ENCODE data around the gene MKLN1. TPM values are rescaled to one million over a fixed set of nuclear protein-coding genes. Genes with fewer than 3 reads are reported as not detected.

MKLN1 gene
- total RNA-seq, 1 experiment from 2014 or later: 38.5 TPM

DNA sequence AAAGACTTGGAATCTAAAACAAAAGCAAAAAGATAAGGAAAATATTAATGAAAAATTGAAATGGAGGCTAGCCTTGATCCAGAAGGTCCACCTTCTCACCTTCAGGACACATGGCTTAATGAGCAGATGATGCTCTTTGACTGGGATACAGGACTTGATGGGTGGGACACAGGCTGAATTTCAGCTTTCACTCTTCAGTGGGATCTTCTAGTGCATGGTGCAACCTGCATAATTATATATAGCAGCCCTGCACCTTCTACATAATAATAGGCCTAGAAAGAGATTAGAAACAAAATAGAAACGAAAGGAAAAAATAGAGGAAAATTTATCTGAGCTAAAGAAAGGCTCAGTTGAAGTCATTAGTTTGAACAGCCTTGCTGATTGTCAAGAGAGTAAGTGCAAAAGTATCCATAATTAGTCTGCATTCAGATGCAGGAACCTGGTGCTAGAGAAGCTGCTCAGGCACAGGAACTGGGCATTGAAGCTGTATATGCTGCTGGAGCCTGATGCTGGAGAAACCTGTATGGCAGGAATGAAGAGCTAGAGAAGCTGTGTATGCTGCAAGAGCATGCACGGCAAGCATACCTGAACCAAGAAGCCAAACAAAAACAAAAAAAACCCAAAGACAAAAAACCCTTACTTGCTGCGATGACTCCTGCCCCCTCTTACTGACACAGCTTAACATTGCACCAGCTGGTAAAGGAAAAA, 19.4 kb downstream of the MKLN1 start:
- DNase-seq (ENCODE audit: low read depth in 1 of 2, low spot score in 2 of 2): no peak
- Histone ChIP-seq H3K27me3 (replicated peaks) (no peaks in the 10 kb centered on the region), H3K9me3 (replicated peaks) (no peaks in the 10 kb centered on the region), H3K36me3 (peaks cover 6% of the 10 kb centered on the region; the same call in 1 of the 2 replicates), H3K4me1 (replicated peaks) (no peaks in the 10 kb centered on the region), H3K4me3 (no peak overlapping the region), H3K27ac (no peak overlapping the region)

DNA sequence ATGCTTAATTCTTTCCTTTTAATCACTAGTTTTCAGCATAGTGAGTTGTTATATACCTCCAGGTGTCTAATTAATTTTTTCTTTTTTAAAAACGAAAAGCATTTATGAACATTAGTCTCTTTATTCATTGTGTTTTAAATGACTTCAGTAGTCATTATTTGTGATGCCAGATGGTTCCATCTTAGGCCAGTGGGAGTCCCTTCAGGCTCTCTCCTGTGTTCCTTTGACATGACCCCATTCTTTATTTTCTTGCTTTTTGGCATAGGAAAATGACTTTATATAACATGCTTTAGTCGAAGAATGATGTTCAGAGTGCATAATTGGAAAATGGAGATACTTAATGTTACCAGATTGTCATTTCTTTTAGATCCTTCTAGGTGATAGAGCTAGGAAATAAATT, 24.4 kb downstream of the MKLN1 start:
- Histone ChIP-seq H3K27me3 (replicated peaks) (no peaks in the 10 kb centered on the region), H3K4me3 (no peak overlapping the region), H3K27ac (no peak overlapping the region), H3K36me3 (peaks cover 9% of the 10 kb centered on the region; the same call in 1 of the 2 replicates), H3K9me3 (replicated peaks) (no peaks in the 10 kb centered on the region), H3K4me1 (replicated peaks) (no peaks in the 10 kb centered on the region; the same call in 1 of the 2 replicates)
- DNase-seq (ENCODE audit: low read depth in 1 of 2, low spot score in 2 of 2): no peak

DNA sequence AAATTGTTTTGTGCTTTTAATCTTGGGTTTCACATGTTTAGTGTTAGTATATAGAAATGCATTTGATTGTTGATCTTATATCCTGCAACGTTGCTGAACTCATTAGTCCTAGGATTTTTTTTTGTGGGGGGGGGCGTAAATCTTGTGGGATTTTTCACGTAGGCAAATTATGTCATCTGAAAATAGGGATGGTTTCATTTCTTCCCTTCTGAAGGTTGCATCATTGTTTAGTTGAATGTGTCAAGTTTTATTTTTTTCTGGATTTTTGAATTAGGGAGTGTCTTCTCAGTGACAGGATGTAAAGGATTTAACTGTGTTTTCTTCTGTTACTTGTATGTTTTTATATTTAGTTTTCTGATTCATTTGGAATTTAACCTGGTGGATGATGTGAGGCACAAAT, 26.7 kb downstream of the MKLN1 start:
- Histone ChIP-seq H3K4me1 (replicated peaks) (peaks cover 5% of the 10 kb centered on the region; the same call in 1 of the 2 replicates), H3K36me3 (peaks cover 9% of the 10 kb centered on the region; the same call in 1 of the 2 replicates), H3K9me3 (replicated peaks) (no peaks in the 10 kb centered on the region), H3K27me3 (replicated peaks) (no peaks in the 10 kb centered on the region; the same call in 1 of the 2 replicates), H3K27ac (no peak overlapping the region), H3K4me3 (no peak overlapping the region)
- no peak for DNase-seq (ENCODE audit: low read depth in 1 of 2, low spot score in 2 of 2)

DNA sequence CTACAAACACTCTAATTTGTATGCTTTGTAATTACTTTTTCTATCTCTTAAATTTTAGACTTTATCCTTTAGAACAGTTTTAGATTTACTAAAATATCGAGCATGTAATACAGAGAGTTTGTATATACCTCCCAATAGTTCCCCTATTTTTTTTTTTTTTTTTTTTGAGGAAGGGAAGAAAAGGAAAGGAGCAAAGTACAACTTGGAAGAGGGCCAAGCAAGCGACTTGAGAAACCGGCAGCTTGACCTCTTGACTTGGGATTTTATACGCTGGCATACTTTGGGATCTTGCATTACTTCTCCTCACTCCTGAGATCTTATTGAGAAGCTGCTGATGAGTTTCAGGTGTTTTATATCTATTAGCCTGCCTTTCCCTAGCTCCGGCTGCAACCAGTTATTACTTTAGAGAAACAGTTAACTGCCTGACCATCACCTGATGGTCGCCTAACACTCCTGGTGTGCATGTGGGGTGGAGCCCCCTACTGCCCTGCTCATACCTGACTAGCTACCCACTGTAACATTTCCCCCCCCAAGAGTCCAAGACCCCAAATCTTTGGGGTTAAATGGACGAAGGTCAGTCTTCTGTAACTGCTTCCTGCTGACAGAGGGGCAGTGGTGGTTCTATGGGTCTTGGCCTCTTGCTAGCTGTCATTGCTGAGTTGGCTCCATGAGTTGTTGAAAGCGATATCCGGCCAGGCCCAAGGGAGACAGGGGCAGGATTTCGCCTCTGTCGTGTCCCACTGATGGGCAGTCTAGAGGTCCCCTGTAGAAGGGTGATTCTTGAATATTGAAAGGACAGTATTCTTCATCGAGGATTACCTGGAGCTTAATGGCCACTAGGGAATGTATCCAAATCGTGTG, 28.5 kb downstream of the MKLN1 start:
- Histone ChIP-seq H3K27me3 (replicated peaks) (no peaks in the 10 kb centered on the region; the same call in 1 of the 2 replicates), H3K9me3 (replicated peaks) (no peaks in the 10 kb centered on the region), H3K4me3 (no peak overlapping the region), H3K36me3 (0 out of 2 replicates have a peak, but pooled peaks cover 3% of the 10 kb centered on the region), H3K4me1 (replicated peaks) (peaks cover 5% of the 10 kb centered on the region; the same call in 1 of the 2 replicates), H3K27ac (no peak overlapping the region)
- DNase-seq (ENCODE audit: low read depth in 1 of 2, low spot score in 2 of 2): no peak

DNA sequence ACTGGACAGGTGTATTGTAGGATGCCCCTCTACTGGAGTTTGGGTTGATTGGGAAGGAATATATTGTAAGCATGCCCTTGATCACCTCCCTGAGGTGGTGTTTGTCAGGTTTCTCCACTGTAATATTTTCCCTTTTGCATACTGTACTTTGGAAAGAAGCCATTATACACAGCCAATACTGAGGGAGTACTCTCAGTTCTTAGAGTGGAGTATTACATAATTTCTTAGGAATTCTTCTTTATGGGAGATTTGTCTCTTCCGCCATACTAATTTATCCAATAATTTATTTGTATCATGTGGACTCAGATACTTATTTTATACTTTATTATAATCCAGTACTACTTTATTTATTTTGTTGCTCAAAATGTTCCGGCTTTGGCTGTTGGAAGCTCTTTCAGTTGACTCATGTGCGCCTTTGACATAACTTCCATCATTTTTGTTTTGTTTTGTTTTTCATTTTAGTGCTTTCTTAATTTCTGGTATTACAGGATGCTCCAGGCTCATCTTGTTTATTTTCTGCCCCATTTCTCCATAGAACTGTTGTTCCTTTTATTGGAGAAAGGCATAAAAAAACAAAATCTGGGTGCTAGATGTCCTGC, 29.7 kb downstream of the MKLN1 start:
- no peak overlapping the region for H3K27ac ChIP-seq
- no peaks in the 10 kb centered on the region for H3K9me3 ChIP-seq (replicated peaks)
- 0 out of 2 replicates have a peak, but pooled peaks cover 3% of the 10 kb centered on the region for H3K36me3 ChIP-seq
- H3K4me1 ChIP-seq (replicated peaks): peaks cover 5% of the 10 kb centered on the region; the same call in 1 of the 2 replicates
- no peak overlapping the region for H3K4me3 ChIP-seq
- H3K27me3 ChIP-seq (replicated peaks): no peaks in the 10 kb centered on the region; the same call in 1 of the 2 replicates
- no peak for DNase-seq (ENCODE audit: low read depth in 1 of 2, low spot score in 2 of 2)

DNA sequence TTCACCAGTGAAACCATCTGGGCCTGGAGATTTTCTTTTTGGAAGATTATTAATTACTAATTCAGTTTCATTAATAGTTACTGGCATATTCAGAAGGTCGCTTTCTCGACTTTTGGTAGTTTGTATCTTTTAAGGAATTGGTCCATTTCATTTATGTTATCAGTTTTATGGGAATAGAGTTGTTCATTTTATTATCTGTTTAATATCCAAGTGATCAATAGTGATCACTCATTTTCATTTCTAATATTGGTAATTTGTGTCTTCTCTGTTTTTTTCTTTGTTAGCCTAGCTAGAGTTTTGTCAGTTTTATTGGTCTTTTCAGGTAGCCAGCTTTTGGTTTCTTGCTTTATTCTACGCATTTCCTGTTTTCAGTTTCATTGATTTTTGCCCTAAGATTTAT, 31.0 kb downstream of the MKLN1 start:
- Histone ChIP-seq H3K4me1 (replicated peaks) (peaks cover 10% of the 10 kb centered on the region), H3K4me3 (no peak overlapping the region), H3K27ac (no peak overlapping the region), H3K36me3 (no peaks in the 10 kb centered on the region), H3K9me3 (replicated peaks) (no peaks in the 10 kb centered on the region), H3K27me3 (replicated peaks) (no peaks in the 10 kb centered on the region; the same call in 1 of the 2 replicates)
- DNase-seq (ENCODE audit: low read depth in 1 of 2, low spot score in 2 of 2): no peak

DNA sequence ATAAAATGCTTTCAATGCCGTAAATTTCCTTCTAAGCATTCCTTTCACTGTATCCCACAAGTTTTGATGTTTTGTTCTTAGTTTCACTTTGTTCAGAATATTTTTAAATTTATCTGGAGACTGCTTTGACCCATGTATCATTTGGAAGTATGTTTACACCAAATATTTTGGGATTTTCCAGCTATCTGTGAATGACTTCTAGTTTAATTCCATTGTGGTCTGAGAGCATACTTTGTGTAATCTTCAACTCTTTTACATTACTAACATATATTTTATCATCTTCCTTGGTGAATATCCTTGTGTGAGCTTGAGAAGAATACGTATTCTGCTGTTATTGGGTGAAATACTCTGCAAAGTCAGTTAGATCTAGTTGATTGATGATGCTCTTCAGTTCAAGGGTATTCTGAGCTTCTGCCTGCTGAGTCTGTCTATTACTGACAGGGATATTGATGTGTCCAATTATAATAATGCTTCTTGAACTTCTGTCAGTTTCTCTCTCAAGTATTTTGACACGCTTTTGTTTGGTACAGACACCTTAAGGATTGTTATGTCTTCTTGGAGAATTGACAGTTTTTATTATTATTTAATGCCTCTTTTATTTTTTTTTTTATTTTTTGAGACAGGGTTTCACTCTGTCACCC, 31.6 kb downstream of the MKLN1 start:
- peak in 1 of 2 experiments; percentile 22 for DNase-seq (ENCODE audit: low read depth in 1 of 2, low spot score in 2 of 2)
- H3K4me3 ChIP-seq: no peak overlapping the region
- H3K36me3 ChIP-seq: no peaks in the 10 kb centered on the region
- H3K27me3 ChIP-seq (replicated peaks): no peaks in the 10 kb centered on the region; the same call in 1 of the 2 replicates
- no peak overlapping the region for H3K27ac ChIP-seq
- no peaks in the 10 kb centered on the region for H3K9me3 ChIP-seq (replicated peaks)
- peaks cover 14% of the 10 kb centered on the region for H3K4me1 ChIP-seq (replicated peaks)

DNA sequence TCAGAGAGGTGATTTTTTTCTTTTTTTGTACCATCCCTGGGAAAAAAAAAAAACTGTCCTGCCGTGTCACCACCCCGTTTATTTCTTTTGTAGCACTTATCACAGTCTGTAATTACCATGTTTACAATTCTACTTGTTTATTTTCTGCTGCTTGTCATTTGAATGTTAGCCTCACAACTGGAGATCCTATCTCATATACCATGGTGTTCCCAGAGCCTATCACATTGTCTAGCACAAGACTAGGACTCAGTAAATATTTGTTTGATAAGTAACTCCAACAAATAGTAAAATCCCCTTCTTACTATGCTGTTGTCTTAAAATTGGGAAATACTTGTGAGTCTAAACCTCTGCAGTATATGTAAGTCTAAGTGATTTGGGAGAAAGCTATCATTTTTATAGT, 36.0 kb downstream of the MKLN1 start:
- peak in 1 of 2 experiments; percentile 25 for DNase-seq (ENCODE audit: low read depth in 1 of 2, low spot score in 2 of 2)
- H3K36me3 ChIP-seq: 0 out of 2 replicates have a peak, but pooled peaks cover 3% of the 10 kb centered on the region

DNA sequence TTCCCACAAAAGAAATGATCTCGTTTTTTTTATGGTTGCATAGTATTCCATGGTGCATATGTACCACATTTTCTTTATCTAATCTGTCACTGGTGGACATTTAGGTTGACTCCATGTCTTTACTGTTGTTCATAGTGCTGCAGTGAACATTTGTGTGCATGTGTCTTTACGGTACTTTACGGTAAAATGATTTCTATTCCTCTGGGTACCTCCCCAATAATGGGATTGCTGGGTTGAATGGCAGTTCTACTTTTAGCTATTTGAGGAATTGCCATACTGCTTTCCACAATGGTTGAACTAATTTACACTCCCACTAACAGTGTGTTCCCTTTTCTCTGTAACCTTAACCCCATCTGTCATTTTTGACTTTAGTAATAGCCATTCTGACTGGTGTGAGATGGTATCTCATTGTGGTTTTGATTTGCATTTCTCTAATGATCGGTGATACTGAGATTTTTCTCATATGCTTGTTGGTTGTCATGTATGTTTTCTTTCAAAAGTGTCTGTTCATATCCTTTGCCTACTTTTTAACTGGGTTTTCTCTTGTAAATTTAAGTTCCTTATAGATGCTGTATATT, 37.2 kb downstream of the MKLN1 start:
- DNase-seq (ENCODE audit: low read depth in 1 of 2, low spot score in 2 of 2): no peak

More for the DNA sequence above, 36.0 kb downstream of the MKLN1 start:
- no peak overlapping the region for H3K4me3 ChIP-seq
- H3K27me3 ChIP-seq (replicated peaks): no peaks in the 10 kb centered on the region
- H3K9me3 ChIP-seq (replicated peaks): no peaks in the 10 kb centered on the region
- no peak overlapping the region for H3K27ac ChIP-seq
- peaks cover 11% of the 10 kb centered on the region for H3K4me1 ChIP-seq (replicated peaks)

DNA sequence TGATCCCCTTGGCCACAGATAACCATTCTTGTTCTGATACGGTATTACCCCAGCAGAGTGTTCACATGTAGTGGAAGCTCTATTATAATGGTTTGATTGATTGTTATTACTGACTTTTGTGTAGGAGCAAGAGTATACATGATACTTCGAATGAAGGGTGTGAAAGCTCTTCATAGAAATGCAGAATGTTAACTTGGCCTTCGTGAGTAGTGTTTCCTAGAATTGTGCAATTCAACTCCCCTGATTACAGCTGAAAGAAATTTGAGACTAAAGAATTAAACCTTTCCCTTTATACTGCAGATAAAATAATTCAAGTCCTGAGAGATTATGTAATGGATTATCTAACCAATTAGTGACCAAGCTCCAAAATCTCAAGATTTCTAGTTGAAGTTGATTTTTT, 38.2 kb downstream of the MKLN1 start:
- H3K27ac ChIP-seq: no peak overlapping the region

More for the DNA sequence above, 37.2 kb downstream of the MKLN1 start:
- Histone ChIP-seq H3K27ac (no peak overlapping the region), H3K36me3 (0 out of 2 replicates have a peak, but pooled peaks cover 3% of the 10 kb centered on the region), H3K9me3 (replicated peaks) (no peaks in the 10 kb centered on the region), H3K4me1 (replicated peaks) (peaks cover 16% of the 10 kb centered on the region), H3K4me3 (no peak overlapping the region), H3K27me3 (replicated peaks) (no peaks in the 10 kb centered on the region)

DNA sequence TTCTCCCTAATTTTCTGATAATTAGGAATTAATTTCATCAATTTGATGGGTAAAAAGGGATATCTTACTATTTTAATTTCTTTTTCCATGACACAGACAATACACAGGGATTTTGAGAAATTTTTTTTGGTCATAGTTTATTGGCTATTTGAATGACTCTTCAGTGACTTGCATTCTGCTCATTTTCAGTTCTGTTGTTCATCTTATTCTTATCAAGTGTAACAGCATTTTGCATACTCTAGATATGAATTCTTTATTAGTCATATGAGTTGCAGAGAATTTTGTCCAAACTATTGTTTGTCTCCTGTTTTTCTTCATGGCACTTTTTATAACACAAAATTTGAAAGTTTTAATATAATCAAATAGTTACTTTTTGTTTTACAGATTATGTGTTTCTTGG, 41.7 kb downstream of the MKLN1 start:
- H3K27me3 ChIP-seq (replicated peaks): no peaks in the 10 kb centered on the region
- no peak for DNase-seq (ENCODE audit: low read depth in 1 of 2, low spot score in 2 of 2)
- H3K9me3 ChIP-seq (replicated peaks): no peaks in the 10 kb centered on the region
- no peak overlapping the region for H3K4me3 ChIP-seq
- H3K36me3 ChIP-seq: 0 out of 2 replicates have a peak, but pooled peaks cover 3% of the 10 kb centered on the region
- no peak overlapping the region; the same call in 1 of the 2 replicates for H3K27ac ChIP-seq
- peaks cover 21% of the 10 kb centered on the region for H3K4me1 ChIP-seq (replicated peaks)

More for the DNA sequence above, 38.2 kb downstream of the MKLN1 start:
- H3K9me3 ChIP-seq (replicated peaks): no peaks in the 10 kb centered on the region
- no peaks in the 10 kb centered on the region for H3K27me3 ChIP-seq (replicated peaks)
- no peak for DNase-seq (ENCODE audit: low read depth in 1 of 2, low spot score in 2 of 2)
- H3K4me3 ChIP-seq: no peak overlapping the region
- peaks cover 24% of the 10 kb centered on the region for H3K4me1 ChIP-seq (replicated peaks)
- H3K36me3 ChIP-seq: 0 out of 2 replicates have a peak, but pooled peaks cover 3% of the 10 kb centered on the region

DNA sequence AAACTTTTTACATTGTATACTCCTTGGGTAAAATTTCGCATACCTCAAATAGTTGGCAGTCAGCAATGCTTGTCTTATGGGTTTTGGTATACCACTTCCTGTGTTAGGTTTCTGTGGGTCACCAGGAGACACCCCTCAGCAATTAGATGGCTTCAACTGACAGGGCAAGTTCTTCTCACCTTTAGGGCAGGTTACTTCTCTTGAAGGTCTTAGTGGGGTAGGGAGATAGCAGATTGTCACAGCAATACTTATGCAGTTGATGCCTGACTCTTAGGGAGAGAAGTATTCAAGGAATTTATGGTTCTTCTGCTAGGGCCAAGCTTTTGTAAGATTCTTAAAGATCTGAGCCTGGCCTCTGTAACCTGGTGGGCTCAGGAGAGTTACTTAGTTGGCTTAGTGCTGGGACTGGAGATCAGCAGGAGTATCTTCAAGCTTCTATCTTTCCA, 42.9 kb downstream of the MKLN1 start:
- H3K27me3 ChIP-seq (replicated peaks): no peaks in the 10 kb centered on the region
- no peaks in the 10 kb centered on the region for H3K36me3 ChIP-seq
- peaks cover 21% of the 10 kb centered on the region for H3K4me1 ChIP-seq (replicated peaks)
- no peaks in the 10 kb centered on the region for H3K9me3 ChIP-seq (replicated peaks)
- no peak overlapping the region for H3K4me3 ChIP-seq
- peak overlapping the region; percentile 75 for H3K27ac ChIP-seq
- DNase-seq (ENCODE audit: low read depth in 1 of 2, low spot score in 2 of 2): peak; percentile 58 to 87

DNA sequence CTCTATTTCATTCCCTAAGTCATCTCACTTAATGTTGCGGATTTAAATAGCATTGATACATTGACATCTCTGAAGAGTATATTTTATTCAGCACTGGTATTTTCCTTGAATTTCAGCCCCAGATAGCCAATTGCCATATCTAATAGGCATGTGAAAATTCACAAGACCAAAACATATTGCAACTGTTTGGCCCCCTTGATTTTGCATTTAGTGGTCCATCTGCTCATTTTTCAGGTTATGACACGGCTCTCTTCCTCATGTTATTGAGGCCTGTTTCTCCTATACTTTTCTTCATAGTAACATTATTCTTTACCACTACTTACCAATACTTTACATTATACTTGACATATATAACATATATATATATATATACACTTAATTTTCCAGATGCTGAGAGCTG, 43.7 kb downstream of the MKLN1 start:
- DNase-seq (ENCODE audit: low read depth in 1 of 2, low spot score in 2 of 2): no peak
- Histone ChIP-seq H3K4me3 (no peak overlapping the region), H3K27ac (peak overlapping the region; percentile 75), H3K4me1 (replicated peaks) (peaks cover 21% of the 10 kb centered on the region), H3K9me3 (replicated peaks) (no peaks in the 10 kb centered on the region), H3K27me3 (replicated peaks) (no peaks in the 10 kb centered on the region), H3K36me3 (no peaks in the 10 kb centered on the region)

Data from SJSA1 (cell line).